ENCODE data around the gene TYRP1.

The TYRP1 gene

GRCh38 chr9:12689233-12689632 lies 4.0 kb upstream of the TYRP1 start:
- POLR2A ChIA-PET, result no interaction called here
- CTCF ChIA-PET, result no interaction called here
- no peak for TF ChIP-seq CTCF (IDR thresholded peaks at IDR 0.05; ENCODE audit: control extremely low read depth, extremely low read depth, low read depth, missing control alignments)
- no peak for DNase-seq (ENCODE audit: extremely low spot score)

- ChIA-PET POLR2A (no interaction called here), CTCF (no interaction called here)
- TF ChIP-seq CTCF (IDR thresholded peaks at IDR 0.05; ENCODE audit: control extremely low read depth, extremely low read depth, low read depth, missing control alignments), result no peak
- DNase-seq (ENCODE audit: extremely low spot score), result no peak
Measured at GRCh38 chr9:12694013-12694412, 828 bp downstream of the TYRP1 start.

GRCh38 chr9:12695474-12695873 lies 2.3 kb downstream of the TYRP1 start:
- no peak for TF ChIP-seq CTCF (IDR thresholded peaks at IDR 0.05; ENCODE audit: control extremely low read depth, extremely low read depth, low read depth, missing control alignments)
- POLR2A ChIA-PET, result no interaction called here
- CTCF ChIA-PET, result no interaction called here
- no peak for DNase-seq (ENCODE audit: extremely low spot score)

GRCh38 chr9:12696931-12697622 lies 3.9 kb downstream of the TYRP1 start:
- no peak for TF ChIP-seq CTCF (IDR thresholded peaks at IDR 0.05; ENCODE audit: control extremely low read depth, extremely low read depth, low read depth, missing control alignments)
- POLR2A ChIA-PET, result no interaction called here
- no peak for DNase-seq (ENCODE audit: extremely low spot score)
- CTCF ChIA-PET, result interaction anchor here (0.7 kb wide), 1 partner anchor 11 kb away, joined by 3 read pairs; no protein-coding TSS in a partner anchor

GRCh38 chr9:12697719-12698118 lies 4.5 kb downstream of the TYRP1 start:
- no peak for DNase-seq (ENCODE audit: extremely low spot score)
- ChIA-PET CTCF (no interaction called here), POLR2A (no interaction called here)
- no peak for TF ChIP-seq CTCF (IDR thresholded peaks at IDR 0.05; ENCODE audit: control extremely low read depth, extremely low read depth, low read depth, missing control alignments)

- DNase-seq (ENCODE audit: extremely low spot score), result no peak
- CTCF ChIA-PET, result no interaction called here
- POLR2A ChIA-PET, result no interaction called here
- no peak for TF ChIP-seq CTCF (IDR thresholded peaks at IDR 0.05; ENCODE audit: control extremely low read depth, extremely low read depth, low read depth, missing control alignments)
Measured at GRCh38 chr9:12698266-12698665, 5.1 kb downstream of the TYRP1 start.

Measured in GM10248 (cell line).